HG02938 (cell line): ENCODE data around the gene KDM2A.
"Not testable (repeated sequence)": the region's sequence is repeated elsewhere in the genome, so short reads cannot be mapped to it uniquely, and the experiment has no call there.

ENCODE experiments used
- ATAC-seq: cut with Tn5 transposase; IDR thresholded peaks from one replicate; pipeline ENCODE4 v1.9.1; 2021; ENCODE audit warnings: mild to moderate bottlenecking, moderate library complexity; ENCODE audit not compliant: unreplicated experiment

KDM2A gene

GRCh38 chr11:67256477-67257135, 137.5 kb downstream of the KDM2A start:
- no peak for ATAC-seq

- no peak for ATAC-seq
These were observed 141.3 kb downstream of the KDM2A start for GRCh38 chr11:67260406-67260805.

GRCh38 chr11:67260885-67261639, 142.0 kb downstream of the KDM2A start:
- not testable (repeated sequence) for ATAC-seq

- ATAC-seq: no peak
These were observed 142.5 kb downstream of the KDM2A start for GRCh38 chr11:67261640-67261945.

- ATAC-seq: no peak
These were observed 143.1 kb downstream of the KDM2A start for GRCh38 chr11:67261946-67262681.

- ATAC-seq: no peak
These were observed 143.9 kb downstream of the KDM2A start for GRCh38 chr11:67262731-67263675.

- no peak for ATAC-seq
These were observed 145.2 kb downstream of the KDM2A start for GRCh38 chr11:67264260-67264659.

- no peak for ATAC-seq
These were observed 146.0 kb downstream of the KDM2A start for GRCh38 chr11:67264877-67265632.

- peak; percentile 42 for ATAC-seq
These were observed 146.8 kb downstream of the KDM2A start for GRCh38 chr11:67265633-67266448.

GRCh38 chr11:67266449-67267187, 147.6 kb downstream of the KDM2A start, which contains the start of gene GRK2:
Gene GRK2, plus strand, starts transcription at chr11:67266473. Its CDS starts 227 bp downstream, at chr11:67266700.
- ATAC-seq: no peak

- no peak for ATAC-seq
These were observed 148.4 kb downstream of the KDM2A start for GRCh38 chr11:67267188-67268080.

GRCh38 chr11:67268081-67268961, 149.3 kb downstream of the KDM2A start:
- peak; percentile 46 for ATAC-seq

GRCh38 chr11:67268962-67269268, 149.9 kb downstream of the KDM2A start:
- no peak for ATAC-seq

GRCh38 chr11:67269401-67270255, 150.6 kb downstream of the KDM2A start:
- ATAC-seq: no peak

- no peak for ATAC-seq
These were observed 151.5 kb downstream of the KDM2A start for GRCh38 chr11:67270256-67271204.
